GM23338 (cell line): ENCODE data around the gene GNAI2.

Experiments
- CREB1 ChIP-seq: fragments of 250-450 bp; sonication (Bioruptor Pico); IDR thresholded peaks from 2 replicates; pipeline ENCODE4 v1.5.0; 2020; ENCODE audit warnings: low read depth, mild to moderate bottlenecking, moderate library complexity
- EZH2 ChIP-seq: fragments of 200-600 bp; sonication (generic); IDR thresholded peaks from one replicate; pipeline ENCODE4 v1.8.0; 2017; ENCODE audit warnings: antibody characterized with exemption, mild to moderate bottlenecking, low read depth; ENCODE audit not compliant: unreplicated experiment
- EZH2phosphoT487 ChIP-seq: fragments of 200-600 bp; sonication (generic); IDR thresholded peaks from one replicate; pipeline ENCODE4 v1.8.1; 2018; ENCODE audit warnings: antibody characterized with exemption; ENCODE audit not compliant: unreplicated experiment
- TF ChIP-seq, protein P1 (sequence below), 2 experiments: fragments of 200-600 bp in 1 of 2; sonication (generic) in 1 of 2; conservative IDR thresholded peaks; 2 replicates each; pipeline versions ENCODE4 v1.5.1 to v1.6.1; 2016 to 2017; ENCODE audit warnings: antibody characterized with exemption in 2 of 2, low read depth in 2 of 2, mild to moderate bottlenecking in 2 of 2, moderate library complexity in 1 of 2
- TF ChIP-seq, protein P2 (sequence below): IDR thresholded peaks from one replicate; pipeline ENCODE4 v1.6.1; 2018; ENCODE audit warnings: antibody characterized with exemption; ENCODE audit not compliant: unreplicated experiment

DNA sequence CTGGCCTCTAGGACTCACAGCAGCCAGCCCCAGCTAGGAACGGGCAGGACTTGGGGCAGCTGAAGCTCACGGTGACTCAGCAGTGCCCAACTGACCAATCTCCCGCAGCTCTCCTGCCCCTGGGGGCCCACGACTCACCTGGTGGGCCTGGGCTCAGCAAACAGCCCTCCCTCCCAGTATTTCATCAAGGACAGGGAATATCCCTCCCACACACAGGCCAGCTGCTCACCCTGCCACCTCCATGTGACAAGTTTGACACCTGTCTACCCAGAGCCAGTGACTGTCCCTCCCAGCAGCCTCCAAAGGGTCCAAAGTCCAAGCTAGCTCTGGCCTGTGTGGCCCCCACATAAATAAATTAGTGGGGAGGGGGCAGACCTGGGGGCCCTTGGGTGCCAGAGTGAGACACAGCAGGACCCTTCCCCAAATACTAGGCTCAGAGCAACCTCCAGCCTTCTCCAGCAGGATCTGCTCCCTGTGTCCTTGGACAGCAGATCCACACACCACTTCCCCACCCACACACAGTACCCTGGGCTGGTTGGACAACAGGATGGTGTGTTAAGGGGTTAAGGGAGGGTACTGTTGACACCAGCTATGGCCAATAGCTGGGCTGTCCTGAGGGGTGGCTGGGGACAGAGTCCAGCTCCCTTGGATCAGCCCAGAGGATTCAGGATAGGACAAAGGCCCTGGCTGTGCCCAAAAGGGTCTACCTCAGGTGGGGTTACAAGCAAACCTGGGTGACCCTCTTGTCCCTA lies 40.3 kb upstream of the GNAI2 start:
- TF ChIP-seq, protein P1, sequence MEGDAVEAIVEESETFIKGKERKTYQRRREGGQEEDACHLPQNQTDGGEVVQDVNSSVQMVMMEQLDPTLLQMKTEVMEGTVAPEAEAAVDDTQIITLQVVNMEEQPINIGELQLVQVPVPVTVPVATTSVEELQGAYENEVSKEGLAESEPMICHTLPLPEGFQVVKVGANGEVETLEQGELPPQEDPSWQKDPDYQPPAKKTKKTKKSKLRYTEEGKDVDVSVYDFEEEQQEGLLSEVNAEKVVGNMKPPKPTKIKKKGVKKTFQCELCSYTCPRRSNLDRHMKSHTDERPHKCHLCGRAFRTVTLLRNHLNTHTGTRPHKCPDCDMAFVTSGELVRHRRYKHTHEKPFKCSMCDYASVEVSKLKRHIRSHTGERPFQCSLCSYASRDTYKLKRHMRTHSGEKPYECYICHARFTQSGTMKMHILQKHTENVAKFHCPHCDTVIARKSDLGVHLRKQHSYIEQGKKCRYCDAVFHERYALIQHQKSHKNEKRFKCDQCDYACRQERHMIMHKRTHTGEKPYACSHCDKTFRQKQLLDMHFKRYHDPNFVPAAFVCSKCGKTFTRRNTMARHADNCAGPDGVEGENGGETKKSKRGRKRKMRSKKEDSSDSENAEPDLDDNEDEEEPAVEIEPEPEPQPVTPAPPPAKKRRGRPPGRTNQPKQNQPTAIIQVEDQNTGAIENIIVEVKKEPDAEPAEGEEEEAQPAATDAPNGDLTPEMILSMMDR (conservative IDR thresholded peaks at IDR 0.05; ENCODE audit: low read depth in 2 of 2): no peak
- TF ChIP-seq, protein P2, sequence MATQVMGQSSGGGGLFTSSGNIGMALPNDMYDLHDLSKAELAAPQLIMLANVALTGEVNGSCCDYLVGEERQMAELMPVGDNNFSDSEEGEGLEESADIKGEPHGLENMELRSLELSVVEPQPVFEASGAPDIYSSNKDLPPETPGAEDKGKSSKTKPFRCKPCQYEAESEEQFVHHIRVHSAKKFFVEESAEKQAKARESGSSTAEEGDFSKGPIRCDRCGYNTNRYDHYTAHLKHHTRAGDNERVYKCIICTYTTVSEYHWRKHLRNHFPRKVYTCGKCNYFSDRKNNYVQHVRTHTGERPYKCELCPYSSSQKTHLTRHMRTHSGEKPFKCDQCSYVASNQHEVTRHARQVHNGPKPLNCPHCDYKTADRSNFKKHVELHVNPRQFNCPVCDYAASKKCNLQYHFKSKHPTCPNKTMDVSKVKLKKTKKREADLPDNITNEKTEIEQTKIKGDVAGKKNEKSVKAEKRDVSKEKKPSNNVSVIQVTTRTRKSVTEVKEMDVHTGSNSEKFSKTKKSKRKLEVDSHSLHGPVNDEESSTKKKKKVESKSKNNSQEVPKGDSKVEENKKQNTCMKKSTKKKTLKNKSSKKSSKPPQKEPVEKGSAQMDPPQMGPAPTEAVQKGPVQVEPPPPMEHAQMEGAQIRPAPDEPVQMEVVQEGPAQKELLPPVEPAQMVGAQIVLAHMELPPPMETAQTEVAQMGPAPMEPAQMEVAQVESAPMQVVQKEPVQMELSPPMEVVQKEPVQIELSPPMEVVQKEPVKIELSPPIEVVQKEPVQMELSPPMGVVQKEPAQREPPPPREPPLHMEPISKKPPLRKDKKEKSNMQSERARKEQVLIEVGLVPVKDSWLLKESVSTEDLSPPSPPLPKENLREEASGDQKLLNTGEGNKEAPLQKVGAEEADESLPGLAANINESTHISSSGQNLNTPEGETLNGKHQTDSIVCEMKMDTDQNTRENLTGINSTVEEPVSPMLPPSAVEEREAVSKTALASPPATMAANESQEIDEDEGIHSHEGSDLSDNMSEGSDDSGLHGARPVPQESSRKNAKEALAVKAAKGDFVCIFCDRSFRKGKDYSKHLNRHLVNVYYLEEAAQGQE: no peak
- no peak for TF ChIP-seq EZH2phosphoT487
- TF ChIP-seq EZH2: no peak
- TF ChIP-seq CREB1 (CRISPR knock-in tag): no peak
